HG03066 (cell line): ENCODE measurements around the gene C10orf62.
A peak's percentile ranks its signal among the peaks of the same experiment; 100 is the strongest.
"Not testable (repeated sequence)": the region's sequence is repeated elsewhere in the genome, so short reads cannot be mapped to it uniquely, and the experiment has no call there.

Experiments
- ATAC-seq: cut with Tn5 transposase; IDR thresholded peaks from one replicate; pipeline ENCODE4 v1.9.1; 2021; ENCODE audit warnings: low read depth; ENCODE audit not compliant: unreplicated experiment

The C10orf62 gene

DNA sequence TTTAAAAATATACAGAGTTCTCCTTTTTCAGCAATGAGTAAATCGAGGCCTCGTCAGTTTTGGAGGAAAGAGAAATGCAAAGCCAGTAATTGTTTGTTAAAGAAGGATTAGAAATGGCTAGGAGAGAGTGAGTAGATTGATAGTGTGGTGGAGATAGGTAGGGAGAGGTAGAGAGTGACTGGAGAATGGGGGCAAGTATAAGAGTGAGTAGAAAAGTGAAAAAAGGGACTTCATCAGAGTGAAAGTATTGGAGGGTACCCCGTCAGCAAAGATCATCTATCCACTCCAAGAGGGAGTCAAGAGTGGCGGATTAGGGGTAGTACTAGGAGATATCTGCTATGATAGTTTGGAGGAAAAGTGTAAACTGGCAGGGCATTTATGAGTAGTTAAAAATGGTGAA is 26.2 kb upstream of the C10orf62 start:
- no peak for ATAC-seq

DNA sequence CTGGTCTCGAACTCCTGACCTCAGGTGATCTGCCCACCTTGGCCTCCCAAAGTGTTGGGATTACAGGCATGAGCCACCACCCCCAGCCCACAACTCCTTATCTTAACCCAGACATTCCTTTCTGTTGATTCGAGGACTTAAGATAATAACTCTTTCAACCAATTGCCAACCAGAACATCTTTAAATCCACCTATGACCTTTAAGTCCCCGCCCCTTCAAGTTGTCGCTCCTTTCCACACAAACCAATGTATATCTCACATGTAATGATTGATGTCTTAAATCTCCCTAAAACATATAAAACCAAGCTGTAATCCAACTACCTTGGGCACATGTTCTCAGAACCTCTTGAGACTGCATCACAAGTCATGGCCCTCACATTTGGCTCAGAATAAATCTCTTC is 24.7 kb upstream of the C10orf62 start:
- no peak for ATAC-seq

DNA sequence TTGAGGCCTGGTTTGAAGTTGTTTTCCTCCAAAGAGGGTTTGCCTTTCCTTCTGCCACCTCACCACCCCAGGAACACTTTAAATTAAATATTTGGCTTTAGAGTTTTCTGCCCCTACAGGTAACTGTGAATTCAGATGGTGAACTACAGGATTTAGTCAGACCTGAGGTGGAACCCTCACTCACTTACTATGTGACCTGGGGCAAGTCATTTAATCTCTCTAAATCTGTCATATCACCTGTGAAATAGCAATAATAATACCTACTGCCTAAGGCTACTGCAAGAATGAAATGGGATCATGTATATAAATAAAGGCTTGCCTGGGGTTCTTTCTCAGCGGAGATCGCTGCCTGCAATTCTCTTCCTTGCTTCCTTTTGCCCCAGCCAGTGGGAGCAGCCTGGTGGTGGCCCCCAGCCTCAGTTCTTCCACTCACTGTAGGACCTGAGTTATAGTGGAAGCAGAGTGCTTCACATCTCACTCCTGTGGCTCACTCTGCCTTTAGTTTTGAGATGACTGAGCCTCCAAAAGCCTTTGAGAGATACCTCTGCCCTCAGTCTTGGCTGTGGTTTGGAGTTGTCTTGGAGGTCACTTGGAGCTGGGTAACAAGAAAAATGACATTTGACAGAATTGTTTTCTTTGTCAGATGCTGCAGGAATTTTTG is 23.1 kb upstream of the C10orf62 start:
- ATAC-seq = no peak

DNA sequence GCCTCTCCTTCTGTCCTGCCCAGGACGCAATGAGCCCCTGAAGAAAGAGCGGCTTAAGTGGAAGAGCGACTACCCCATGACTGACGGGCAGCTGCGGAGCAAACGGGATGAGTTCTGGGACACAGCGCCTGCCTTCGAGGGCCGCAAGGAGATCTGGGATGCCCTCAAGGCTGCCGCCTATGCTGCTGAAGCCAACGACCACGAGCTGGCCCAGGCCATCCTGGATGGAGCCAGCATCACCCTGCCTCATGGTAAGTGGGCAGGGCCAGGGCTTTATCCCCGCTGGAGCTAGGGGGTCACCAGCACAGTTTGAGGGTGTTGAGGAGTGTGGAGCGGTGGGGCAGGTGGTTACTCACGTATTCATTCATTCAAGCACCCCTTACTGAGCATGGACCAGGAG is 21.6 kb upstream of the C10orf62 start:
- no peak for ATAC-seq

DNA sequence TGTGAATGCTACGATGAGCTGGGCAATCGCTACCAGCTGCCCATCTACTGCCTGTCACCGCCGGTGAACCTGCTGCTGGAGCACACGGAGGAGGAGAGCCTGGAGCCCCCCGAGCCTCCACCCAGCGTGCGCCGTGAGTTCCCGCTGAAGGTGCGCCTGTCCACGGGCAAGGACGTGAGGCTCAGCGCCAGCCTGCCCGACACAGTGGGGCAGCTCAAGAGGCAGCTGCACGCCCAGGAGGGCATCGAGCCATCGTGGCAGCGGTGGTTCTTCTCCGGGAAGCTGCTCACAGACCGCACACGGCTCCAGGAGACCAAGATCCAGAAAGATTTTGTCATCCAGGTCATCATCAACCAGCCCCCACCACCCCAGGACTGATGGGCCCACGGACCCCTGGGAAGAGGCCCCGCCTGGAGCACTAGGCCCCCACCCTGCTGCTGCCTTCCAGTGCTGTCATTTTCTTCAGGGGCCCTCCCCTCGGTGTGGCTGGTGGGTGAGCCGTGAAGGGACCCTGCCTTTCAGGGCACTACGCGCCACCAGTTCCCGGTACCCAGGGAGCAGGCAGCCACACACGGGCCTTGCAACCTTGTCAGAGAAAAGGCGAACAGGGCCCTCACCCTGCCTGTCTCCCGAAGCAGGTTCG is 19.3 kb upstream of the C10orf62 start:
- no peak for ATAC-seq

DNA sequence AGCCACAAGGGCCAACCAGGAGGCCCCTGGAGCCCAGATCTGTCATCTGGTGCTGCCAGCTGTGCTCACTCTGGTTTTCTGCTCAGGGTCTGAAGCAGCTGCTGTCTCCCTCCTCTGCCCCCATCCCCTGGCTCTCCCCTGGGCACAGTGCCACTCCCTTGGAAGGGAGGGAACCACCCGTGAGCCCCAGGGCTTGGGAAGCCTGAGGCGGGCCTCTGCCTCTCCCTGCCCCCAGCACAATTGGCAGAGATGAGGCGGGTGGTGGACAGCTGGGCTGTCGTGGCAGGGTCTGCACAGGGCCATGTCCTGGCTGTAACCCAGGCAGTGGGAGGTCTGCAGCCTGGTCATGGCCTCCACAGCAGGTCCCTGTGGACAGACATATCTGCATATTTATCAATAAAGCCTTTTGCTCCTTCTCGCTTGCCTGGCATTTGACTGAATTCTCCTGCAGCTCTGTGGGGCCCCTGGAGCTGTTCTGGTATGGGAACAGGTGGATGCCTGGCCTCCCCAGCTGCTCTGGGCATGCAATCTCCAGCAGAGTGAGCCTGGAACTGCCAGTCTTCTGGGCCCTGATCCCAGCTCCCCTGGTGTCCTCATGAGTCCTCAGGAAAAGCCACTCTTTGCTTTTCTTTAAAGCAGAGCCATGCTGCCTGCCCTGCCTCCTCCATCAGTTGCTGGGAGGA is 18.6 kb upstream of the C10orf62 start:
- no peak for ATAC-seq

DNA sequence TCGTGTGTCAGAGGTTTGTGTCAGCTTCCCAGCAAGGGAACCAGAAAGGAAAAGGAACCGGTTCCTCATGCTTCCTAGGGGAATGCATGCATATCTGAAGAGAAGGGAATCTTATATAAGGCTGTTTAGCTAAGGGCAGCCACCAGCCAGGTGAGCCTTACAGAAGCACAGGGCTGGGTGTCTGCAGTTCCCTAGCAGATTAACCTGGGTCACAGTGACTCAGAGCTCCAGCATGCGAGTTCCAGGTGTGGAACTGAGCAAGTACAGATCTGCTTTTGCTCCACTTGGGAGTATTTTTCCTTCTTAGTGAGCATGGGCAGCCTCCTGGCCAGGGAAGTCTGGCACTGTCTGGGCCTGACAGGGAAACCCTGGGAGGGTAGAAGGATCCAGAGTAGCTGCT is 17.9 kb upstream of the C10orf62 start:
- ATAC-seq = no peak

DNA sequence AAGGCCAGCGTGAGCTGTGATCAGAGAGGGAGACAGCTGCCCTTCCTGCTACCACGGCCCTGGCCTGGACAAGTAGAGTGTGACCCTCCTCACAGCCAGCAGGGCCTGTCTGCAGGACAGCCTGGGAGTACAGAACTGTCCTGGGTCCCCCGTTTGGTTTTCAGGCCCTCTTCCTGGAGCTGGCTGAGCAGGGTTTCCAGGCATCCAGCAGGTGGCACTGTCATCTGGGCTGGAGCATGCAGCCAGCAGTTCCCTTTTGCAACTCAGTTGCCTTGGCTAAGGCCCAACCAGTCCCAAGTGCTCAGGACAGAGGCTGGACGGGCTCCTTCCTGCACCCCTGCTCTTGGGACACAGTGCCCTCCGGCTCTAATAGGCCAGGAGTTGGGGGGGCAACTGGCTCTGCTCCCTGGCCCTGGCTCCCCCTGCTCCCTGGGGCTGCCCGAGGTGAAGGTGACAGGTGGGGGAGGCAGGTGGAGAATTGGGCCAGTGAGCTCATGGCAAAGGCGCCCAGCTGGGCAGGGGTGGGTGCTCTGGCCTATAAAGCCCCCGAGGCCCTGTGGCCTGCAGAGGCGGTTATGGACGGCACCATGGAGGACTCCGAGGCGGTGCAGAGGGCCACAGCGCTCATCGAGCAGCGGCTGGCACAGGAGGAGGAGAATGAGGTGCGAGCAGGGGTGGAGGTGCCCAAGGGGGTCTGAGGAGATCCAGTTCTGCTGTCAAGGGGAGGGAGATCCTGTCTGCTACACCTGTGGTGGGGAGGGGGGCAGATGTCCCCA is 17.1 kb upstream of the C10orf62 start, which contains the start of gene ANKRD2:
Gene ANKRD2, plus strand, starts transcription at position 566 of the 776 bp plus-strand sequence. Its CDS starts 10 bp downstream, at position 576.
- peak; percentile 76 for ATAC-seq

DNA sequence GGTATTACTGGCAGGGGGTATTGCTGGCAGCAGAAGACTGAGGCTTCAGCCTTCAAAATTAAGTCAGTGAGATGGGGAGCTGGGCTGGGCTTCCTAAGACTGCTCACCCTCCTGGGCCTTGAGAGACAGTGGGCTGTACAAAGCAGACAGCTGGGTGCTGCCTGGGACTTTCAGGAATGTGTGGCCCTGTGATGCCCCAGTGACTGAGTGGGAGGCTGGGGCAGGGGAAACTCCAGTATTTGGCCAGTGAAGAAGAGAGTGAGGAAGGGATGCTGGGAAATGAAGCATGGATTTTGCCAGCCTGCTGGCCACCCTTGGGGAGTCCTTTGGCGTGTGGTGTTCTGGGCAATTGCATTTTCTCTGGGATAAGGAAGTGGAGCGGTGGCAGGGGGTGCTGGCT is 16.5 kb upstream of the C10orf62 start:
- ATAC-seq = no peak

DNA sequence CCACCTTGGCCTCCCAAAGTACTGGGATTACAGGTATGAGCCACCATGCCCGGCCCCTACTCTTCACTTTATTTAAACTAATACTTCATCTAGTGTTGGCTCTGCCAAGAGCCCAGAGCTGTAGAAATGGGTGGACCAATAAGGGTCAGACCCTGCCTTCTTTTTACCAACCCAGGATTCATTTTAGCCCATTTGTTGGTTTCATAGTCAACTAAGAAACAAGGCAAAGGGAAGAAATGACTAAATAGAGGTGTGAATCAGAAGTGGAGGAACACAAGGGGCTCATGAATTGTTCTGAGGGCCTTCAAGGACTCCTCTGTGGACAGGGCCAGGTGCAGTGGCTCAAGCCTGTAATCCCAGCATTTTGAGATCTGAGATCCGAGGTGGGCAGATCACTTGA is 15.8 kb upstream of the C10orf62 start:
- no peak for ATAC-seq

DNA sequence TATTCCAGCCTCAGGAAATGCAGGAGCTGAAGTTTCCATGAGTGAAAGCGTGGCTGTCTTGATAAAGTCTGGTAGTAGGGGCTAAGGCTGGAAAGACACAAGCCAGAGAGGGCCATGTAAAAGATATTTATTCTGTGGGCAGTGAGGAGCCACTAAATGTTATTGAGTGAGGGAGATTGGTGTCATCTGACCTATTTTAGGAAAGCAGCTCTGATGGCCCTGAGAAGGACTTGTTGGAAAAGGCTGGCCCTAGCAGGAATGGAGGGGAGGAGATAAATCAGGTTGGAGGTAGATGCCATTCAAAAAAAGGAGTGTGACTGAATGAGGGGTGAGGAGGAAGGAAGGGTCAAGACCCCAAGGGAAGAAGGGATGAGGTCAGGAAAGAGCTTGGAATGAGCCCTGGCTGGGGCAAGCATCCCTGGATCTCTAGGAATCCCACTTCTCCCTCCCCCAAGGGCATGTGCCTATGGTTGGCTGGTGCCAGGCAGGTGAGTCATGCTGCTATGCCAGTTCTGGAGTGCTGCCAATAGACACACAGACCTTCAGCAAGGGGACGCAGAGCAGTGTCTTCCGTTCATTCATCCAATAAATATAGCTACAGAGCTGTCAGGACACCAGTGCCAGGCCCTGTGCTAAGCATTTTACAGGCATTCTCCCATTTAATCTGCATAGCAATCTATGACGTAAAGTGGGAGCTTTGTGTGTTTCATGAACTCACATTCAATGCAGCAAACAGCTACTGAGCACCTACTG is 15.0 kb upstream of the C10orf62 start:
- ATAC-seq = no peak

DNA sequence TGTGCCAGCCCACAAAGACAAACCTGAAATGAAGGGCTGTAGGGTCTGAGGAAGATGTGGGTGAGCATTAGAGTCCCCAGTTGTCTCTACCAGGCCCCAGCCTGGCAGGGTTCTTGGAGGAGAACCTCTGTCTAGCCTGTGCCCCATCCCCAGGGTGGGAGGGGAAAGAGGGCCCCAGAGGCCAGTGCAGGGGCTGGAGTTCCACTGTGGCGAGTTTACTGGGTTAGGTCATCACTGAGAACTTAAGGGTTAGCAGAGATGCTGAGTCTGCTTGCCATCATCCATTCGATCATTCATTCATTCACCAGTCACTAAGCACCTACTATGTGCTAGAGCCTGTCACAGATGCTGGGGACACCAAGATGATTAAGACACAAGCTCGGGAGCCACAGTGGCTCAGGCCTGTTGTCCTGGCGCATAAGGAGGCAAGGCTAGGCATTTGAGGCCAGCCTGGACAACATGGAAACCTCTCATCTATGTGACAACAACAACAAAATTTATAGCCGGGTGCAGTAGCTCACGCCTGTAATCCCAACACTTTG is 14.3 kb upstream of the C10orf62 start:
- ATAC-seq = no peak

DNA sequence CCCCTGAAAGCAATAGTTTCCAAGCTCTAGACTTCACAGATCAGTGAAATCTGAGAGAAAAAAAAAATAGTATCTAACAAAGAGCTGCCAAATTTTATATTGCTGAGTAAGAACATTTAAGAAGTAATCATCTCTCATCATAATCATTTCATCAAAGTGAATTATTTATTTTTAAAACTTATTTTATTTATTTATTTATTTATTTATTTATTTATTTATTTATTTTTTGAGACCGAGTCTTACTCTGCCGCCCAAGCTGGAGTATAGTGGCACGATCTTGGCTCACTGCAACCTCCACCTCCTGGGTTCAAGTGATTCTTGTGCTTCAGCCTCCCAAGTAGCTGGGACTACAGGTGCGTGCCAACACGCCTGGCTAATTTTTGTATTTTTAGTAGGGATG is 13.0 kb upstream of the C10orf62 start:
- not testable (repeated sequence) for ATAC-seq

DNA sequence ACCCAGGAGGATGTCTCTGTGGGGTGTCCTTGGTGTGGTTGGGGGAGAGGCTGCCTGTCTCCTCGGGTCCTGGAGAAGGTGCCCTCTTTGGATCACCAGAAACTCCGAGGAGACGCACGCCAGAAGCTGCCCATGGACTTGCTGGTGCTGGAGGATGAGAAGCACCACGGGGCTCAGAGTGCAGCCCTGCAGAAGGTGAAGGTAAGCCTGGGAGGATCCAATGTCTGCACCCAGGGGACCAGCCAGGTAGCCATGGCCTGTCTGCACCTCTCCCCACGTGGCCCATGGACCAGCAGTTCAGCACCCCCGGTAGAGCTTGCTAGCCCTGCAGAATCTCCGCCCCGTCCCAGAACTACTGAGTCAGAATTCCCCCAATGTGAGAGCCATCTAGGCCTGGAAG is 11.8 kb upstream of the C10orf62 start:
- ATAC-seq = no peak

DNA sequence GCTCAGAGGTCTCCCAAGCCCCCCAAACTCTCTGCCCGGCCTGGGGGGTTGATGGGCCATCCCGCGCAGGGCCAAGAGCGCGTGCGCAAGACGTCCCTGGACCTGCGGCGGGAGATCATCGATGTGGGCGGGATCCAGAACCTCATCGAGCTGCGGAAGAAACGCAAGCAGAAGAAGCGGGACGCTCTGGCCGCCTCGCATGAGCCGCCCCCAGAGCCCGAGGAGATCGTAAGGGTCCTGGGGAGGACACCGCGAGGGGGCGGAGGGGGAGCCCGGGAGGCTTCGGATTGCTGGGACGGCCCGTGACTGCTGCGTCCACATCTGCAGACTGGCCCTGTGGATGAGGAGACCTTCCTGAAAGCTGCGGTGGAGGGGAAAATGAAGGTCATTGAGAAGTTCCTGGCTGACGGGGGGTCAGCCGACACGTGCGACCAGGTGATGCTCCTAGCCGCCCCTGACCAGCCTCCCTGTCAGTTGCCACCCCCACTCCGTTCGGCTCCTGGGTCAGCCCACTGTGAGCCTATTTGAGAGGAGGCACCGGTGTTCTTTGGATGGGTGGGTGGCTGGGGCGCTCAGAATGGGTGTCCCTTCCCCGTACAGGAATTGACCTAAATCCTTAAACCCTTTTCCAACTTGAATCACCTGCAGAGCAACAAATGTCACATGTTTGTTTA is 11.2 kb upstream of the C10orf62 start:
- no peak for ATAC-seq

DNA sequence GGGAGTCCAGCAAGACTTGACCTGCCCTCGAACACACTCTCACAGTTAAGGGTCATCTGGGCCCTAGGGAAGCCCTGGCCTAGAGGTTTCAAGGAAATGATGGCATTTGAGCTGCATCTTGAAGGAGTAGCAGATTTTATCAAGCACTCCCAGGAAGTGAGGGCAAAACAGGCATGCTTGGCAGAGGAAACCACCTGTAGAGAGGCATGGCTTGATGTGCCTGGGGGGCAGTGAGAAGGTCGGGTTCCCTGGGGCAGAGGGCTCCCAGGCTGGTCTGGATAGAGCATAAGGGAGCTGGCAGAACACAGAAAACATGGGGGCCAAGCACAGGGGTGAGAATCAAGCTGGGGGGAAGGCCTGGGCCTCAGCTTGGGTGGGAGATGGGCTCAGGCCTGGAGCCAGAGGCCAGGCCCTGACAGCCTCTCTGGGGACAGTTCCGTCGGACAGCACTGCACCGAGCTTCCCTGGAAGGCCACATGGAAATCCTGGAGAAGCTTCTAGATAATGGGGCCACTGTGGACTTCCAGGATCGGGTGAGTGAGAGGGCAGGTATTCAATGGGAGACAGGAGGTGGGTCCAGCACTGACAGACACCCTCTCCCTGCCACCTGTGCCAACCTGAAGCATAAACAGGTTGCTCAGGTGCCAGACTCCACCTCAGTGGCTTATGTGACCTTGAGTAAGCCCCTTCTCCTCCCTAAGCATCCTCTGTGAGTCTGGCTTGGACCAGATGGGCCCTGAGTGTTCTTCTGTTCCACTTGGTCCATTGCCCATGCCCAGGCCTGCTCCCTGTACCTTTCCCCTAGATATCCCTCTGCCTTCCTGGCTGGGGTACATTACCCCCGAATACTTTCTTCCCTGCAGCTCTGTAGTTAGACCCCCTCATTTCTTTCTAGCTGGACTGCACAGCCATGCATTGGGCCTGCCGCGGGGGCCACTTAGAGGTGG is 8.8 kb upstream of the C10orf62 start:
- ATAC-seq = no peak

DNA sequence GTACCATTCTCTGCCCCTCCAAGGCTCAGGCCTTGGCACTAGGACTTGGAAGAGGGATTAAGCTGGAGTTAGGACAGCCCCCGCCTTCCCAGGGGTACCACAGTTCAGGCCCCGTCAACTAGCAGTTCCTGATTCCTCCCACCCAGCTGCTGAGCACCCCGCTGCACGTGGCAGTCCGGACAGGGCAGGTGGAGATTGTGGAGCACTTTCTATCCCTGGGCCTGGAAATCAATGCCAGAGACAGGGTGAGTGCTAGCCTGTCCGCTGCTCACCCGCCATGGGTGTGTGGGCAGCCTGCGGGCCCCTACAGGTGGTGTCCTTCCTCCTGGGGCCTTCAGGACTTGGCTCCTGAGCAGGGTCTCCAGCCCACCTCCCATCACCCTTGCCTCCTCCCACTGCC is 7.4 kb upstream of the C10orf62 start:
- no peak for ATAC-seq

DNA sequence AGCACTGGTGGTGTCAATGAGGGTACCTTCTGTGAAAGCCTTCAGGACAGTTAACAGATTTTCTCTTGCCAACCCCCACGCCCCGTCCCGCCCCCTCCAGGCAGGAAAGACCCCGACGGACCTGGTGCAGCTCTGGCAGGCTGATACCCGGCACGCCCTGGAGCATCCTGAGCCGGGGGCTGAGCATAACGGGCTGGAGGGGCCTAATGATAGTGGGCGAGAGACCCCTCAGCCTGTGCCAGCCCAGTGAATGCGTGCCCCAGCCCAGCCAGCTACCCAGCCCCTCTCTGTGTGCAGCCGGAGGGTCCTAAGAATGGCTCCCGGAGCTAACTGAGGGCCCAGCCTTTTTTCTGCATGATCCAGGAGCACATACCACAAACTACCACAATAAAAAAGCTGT is 6.0 kb upstream of the C10orf62 start:
- no peak for ATAC-seq
